Lower lobe of right lung (tissue), 2 donors: Measurements from ENCODE around the gene STBD1. TPM values are rescaled to one million over a fixed set of nuclear protein-coding genes. Genes with fewer than 3 reads are reported as not detected.

Source experiments
- ATAC-seq, 2 donors: fragments of 200-7000 bp; cut with Tn5 transposase; one replicate each; pipeline ENCODE4 v1.9.1; 2020 to 2022; ENCODE audit warnings: mild to moderate bottlenecking in 2 of 2, moderate library complexity in 2 of 2
- DNase-seq: peaks from one replicate; pipeline ENCODE4 v3.0.0-alpha.2; 2020
- H3K27ac ChIP-seq: fragments of 200-600 bp; one replicate; pipeline ENCODE4 v1.8.0; 2022
- H3K27me3 ChIP-seq: fragments of 200-600 bp; one replicate; pipeline ENCODE4 v1.8.0; 2022; ENCODE audit warnings: low read depth
- H3K36me3 ChIP-seq: fragments of 200-600 bp; one replicate; pipeline ENCODE4 v1.8.0; 2022; ENCODE audit warnings: mild to moderate bottlenecking
- H3K4me1 ChIP-seq: fragments of 200-600 bp; one replicate; pipeline ENCODE4 v1.8.0; 2022
- H3K4me3 ChIP-seq: fragments of 200-600 bp; one replicate; pipeline ENCODE4 v1.8.0; 2022; ENCODE audit warnings: mild to moderate bottlenecking
- H3K9me3 ChIP-seq: fragments of 200-600 bp; one replicate; pipeline ENCODE4 v1.8.0; 2022
- CTCF ChIP-seq: fragments of 200-600 bp; IDR thresholded peaks from one replicate; pipeline ENCODE4 v1.8.0; 2022; ENCODE audit warnings: antibody characterized with exemption, mild to moderate bottlenecking
- intact Hi-C: fragments of 100-400 bp; cut with DNase I; formaldehyde crosslinking; loops from one replicate; pipeline ENCODE4 v1.11.0; 2022
- total RNA-seq: library from RNA; stranded (reverse); fragmentation: NEBNext Ultra II Directional; extraction: Animal tissue kit (Norgen Biotek cat#: 25700); gene quantifications from one replicate; pipeline ENCODE4 v1.2.1, GENCODE V29; 2021
- donor health status: DM: no; HTN: yes; CAD: no; lungs with severe emphysema.

STBD1 gene
- total RNA-seq, 1 donor from 2014 or later, result 5.5 TPM

DNA sequence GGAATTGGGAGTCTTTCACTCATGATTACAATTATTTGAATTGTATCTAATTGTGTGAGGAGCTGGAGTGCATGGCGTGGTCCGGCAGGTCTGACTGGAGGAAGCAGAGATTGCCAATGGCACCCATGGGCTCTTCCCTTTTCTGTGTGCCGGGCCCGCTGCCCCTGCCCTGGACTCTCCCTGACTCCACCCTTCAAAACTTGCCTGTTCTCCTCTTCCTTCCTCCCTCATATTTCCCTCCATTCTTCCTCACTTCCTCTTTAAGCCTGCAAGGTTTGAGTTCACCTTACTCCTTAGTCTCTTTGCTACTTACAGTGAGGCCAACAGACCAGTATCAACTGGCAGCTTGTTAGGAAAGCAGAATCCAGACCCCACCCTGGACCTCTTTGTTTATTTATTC, 6.5 kb upstream of the STBD1 start:
- intact Hi-C loops, result no loop called here
- peaks cover 14% of the 10 kb centered on the region for H3K4me1 ChIP-seq
- DNase-seq (peak; percentile 59), ATAC-seq (peak in 1 of 2 donors; percentile 40)
- H3K36me3 ChIP-seq, result no peaks in the 10 kb centered on the region
- no peak overlapping the region for H3K27ac ChIP-seq
- no peak for TF ChIP-seq CTCF
- peaks cover 9% of the 10 kb centered on the region for H3K9me3 ChIP-seq
- no peak overlapping the region for H3K4me3 ChIP-seq
- H3K27me3 ChIP-seq, result no peaks in the 10 kb centered on the region

DNA sequence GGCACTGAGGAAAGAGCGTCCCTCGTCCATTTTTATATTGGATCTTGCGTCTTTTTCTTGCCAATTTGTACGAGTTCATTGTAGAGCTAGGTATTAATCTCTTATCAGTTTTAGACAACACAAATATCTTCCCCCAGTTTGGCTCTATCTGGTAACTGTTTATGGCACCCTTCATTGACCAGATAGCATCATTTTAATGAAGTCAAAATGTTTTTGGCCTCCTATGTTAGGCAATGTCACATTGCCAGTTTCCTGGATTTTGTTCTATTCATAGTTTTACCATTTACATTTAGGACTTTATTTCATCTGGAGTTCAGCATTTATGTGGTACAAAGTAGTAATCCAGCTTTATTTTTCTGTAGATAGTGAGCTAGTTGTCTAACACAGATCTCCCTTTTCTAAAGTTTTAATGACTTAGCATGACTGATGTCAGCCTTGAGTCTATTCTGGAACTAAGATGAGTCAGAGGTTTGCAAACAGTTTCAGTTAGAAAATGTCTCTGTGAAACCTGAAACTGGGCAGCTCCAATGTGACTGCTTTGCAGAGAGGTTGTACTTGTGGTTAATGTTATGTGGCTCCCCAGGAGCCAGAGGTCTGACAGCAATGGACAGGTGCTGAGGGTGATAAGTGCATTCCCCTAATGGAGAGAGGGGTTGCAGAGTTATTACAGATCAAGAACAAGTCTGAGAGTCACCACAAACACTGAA, 5.3 kb upstream of the STBD1 start:
- peak overlapping the region; percentile 32 for H3K27ac ChIP-seq
- H3K4me3 ChIP-seq, result no peak overlapping the region
- H3K36me3 ChIP-seq, result no peaks in the 10 kb centered on the region
- intact Hi-C loops, result no loop called here
- no peak for TF ChIP-seq CTCF
- peak in 1 of 2 donors; percentile 9 for ATAC-seq
- peaks cover 9% of the 10 kb centered on the region for H3K9me3 ChIP-seq
- H3K27me3 ChIP-seq, result no peaks in the 10 kb centered on the region
- no peak for DNase-seq
- H3K4me1 ChIP-seq, result peaks cover 22% of the 10 kb centered on the region

DNA sequence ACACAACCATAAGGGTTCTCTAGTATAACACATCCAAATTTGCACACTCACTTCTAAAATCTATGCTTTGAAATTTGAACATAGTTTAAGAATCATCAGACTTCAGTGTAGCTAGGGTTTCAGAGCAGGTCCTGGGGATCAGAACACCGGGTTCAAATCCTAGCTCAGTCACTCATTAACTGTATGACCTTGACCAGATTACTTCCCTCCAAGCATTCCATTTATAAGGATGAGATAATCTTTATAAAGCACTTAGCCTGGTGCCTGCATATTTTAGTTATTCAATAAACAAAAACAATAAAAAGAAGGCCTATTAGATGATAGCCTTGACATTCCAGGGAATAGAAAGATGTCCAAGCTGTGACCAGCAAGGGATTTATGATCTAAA, 4.8 kb upstream of the STBD1 start:
- H3K4me3 ChIP-seq, result no peak overlapping the region

GRCh38 chr4:76302826-76303438, 3.6 kb upstream of the STBD1 start:
- Histone ChIP-seq H3K27me3 (no peaks in the 10 kb centered on the region), H3K9me3 (peaks cover 5% of the 10 kb centered on the region), H3K27ac (no peak overlapping the region), H3K4me1 (peaks cover 26% of the 10 kb centered on the region), H3K36me3 (no peaks in the 10 kb centered on the region), H3K4me3 (no peak overlapping the region)
- ATAC-seq, result no peak
- TF ChIP-seq CTCF, result no peak
- DNase-seq, result no peak
- intact Hi-C loops, result no loop called here

More for the DNA sequence above, 4.8 kb upstream of the STBD1 start:
- Histone ChIP-seq H3K9me3 (peaks cover 9% of the 10 kb centered on the region), H3K27me3 (no peaks in the 10 kb centered on the region), H3K27ac (peak overlapping the region; percentile 32), H3K4me1 (peaks cover 22% of the 10 kb centered on the region), H3K36me3 (no peaks in the 10 kb centered on the region)
- DNase-seq, result no peak
- ATAC-seq, result no peak
- TF ChIP-seq CTCF, result no peak
- intact Hi-C loops, result no loop called here

DNA sequence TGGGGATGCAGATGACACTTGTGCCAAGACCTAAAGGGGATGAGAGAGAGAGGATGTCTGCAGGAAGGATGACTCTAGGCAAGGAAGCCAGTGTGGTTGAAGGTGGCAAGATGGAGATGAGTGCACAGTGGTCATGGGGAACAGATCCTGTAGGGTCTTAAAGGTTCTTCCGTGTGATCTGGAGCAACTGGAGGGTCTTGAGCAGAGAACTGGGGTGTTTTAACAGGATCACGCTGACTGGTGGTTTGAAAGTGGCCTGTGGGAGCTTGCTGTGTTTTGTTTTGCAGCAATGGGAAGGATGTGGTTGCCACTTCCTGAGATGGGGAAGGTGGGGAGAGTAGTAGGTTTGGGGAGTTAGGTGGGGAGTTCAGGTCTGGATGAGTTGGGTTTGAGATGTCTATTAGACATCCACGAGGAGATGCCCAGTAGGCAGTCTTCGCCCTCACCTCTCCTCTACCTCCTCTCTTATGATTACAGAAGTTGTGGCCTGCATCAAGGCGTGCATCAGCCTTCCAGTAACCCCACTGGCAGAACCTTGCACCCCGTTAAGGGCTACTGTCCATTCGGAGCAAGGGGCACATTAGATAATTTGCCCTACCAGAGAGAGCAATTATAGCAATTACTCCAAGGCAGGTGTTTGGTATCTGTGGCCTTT, 1.4 kb upstream of the STBD1 start:
- H3K27ac ChIP-seq, result peak overlapping the region; percentile 86
- no peak for ATAC-seq

More for the DNA sequence above, 1.4 kb upstream of the STBD1 start:
- no peaks in the 10 kb centered on the region for H3K9me3 ChIP-seq
- no peaks in the 10 kb centered on the region for H3K27me3 ChIP-seq
- peaks cover 7% of the 10 kb centered on the region for H3K36me3 ChIP-seq
- no peak for TF ChIP-seq CTCF
- peak overlapping the region; percentile 92 for H3K4me3 ChIP-seq
- no peak for DNase-seq
- intact Hi-C loops, result no loop called here
- peaks cover 26% of the 10 kb centered on the region for H3K4me1 ChIP-seq
